Peyer's patch (tissue), 4 donors: ENCODE data around the gene CDA. TPM values are rescaled to one million over a fixed set of nuclear protein-coding genes. Genes with fewer than 3 reads are reported as not detected.

ENCODE experiments used
- DNase-seq, 3 donors: peaks; one replicate each; pipeline ENCODE4 v3.0.0-alpha.2; 2017 to 2019
- H3K27ac ChIP-seq, 4 donors: fragments of 200-600 bp; sonication (generic); one replicate each; pipeline ENCODE4 v1.5.1; 2016 to 2019
- H3K27me3 ChIP-seq, 2 donors: fragments of 200-600 bp; sonication (generic); one replicate each; pipeline ENCODE4 v1.5.1; 2019
- H3K36me3 ChIP-seq, 3 donors: fragments of 200-600 bp; sonication (generic); one replicate each; pipeline ENCODE4 v1.5.1; 2016 to 2019
- H3K4me1 ChIP-seq, 4 donors: fragments of 200-600 bp; sonication (generic); one replicate each; pipeline ENCODE4 v1.5.1; 2016 to 2019
- H3K4me3 ChIP-seq, 4 donors: fragments of 200-600 bp; sonication (generic); 1 replicate in 3 of 4; 2 replicates in 1 of 4; pipeline ENCODE4 v1.5.1; 2016 to 2019; ENCODE audit warnings: mild to moderate bottlenecking in 1 of 4
- H3K9me3 ChIP-seq, 4 donors: fragments of 200-600 bp; sonication (generic); one replicate each; pipeline ENCODE4 v1.5.1; 2016 to 2019; ENCODE audit warnings: mild to moderate bottlenecking in 1 of 4
- POLR2A ChIP-seq, 2 donors: fragments of 450-650 bp; IDR thresholded peaks; one replicate each; pipeline ENCODE4 v1.5.1; 2017; ENCODE audit warnings: antibody characterized with exemption in 2 of 2, mild to moderate bottlenecking in 2 of 2, moderate library complexity in 2 of 2
- total RNA-seq, 4 donors: library from RNA; depleted of rRNA; stranded (reverse); fragments of >200 nt; gene quantifications; one replicate each; pipeline ENCODE4 v1.1.0, GENCODE V29; 2016
- TF ChIP-seq, protein P1 (sequence below), 6 experiments: fragments of 450-650 bp in 4 of 6; fragments of 200-600 bp in 2 of 6; sonication (generic) in 1 of 6; IDR thresholded peaks; one replicate each; pipeline ENCODE4 v1.5.1; 2017 to 2019; ENCODE audit warnings: antibody characterized with exemption in 6 of 6, mild to moderate bottlenecking in 3 of 6, moderate library complexity in 1 of 6

The CDA gene
- total RNA-seq, 4 donors from 2014 or later = 33.9 to 47.1 (median 39.1) TPM; not detected in 1

DNA sequence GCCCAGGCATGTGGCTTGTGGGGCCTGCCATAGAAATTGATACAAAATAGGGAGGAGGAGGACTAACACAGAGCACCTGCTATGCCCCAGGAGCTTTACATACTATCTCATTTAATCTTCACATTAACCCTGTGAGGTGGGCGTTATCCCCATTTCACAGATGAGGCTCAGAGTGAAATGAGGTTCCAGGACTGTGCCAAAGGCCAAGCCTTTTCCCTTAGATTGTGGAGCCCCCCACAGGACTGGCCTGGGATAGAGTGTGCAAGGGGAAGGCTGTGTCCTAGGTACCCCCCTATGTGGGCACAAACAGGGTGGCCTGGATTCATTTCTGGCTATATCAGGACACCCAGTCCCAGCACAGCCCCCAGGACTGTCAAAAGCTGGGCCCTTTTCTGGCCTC is 74.5 kb downstream of the CDA start:
- no peaks in the 10 kb centered on the region for H3K27me3 ChIP-seq
- no peak for DNase-seq
- no peak overlapping the region for H3K4me3 ChIP-seq
- peaks cover 0 to 2% (median 0%) of the 10 kb centered on the region in 3 donors for H3K36me3 ChIP-seq
- TF ChIP-seq, protein P1, sequence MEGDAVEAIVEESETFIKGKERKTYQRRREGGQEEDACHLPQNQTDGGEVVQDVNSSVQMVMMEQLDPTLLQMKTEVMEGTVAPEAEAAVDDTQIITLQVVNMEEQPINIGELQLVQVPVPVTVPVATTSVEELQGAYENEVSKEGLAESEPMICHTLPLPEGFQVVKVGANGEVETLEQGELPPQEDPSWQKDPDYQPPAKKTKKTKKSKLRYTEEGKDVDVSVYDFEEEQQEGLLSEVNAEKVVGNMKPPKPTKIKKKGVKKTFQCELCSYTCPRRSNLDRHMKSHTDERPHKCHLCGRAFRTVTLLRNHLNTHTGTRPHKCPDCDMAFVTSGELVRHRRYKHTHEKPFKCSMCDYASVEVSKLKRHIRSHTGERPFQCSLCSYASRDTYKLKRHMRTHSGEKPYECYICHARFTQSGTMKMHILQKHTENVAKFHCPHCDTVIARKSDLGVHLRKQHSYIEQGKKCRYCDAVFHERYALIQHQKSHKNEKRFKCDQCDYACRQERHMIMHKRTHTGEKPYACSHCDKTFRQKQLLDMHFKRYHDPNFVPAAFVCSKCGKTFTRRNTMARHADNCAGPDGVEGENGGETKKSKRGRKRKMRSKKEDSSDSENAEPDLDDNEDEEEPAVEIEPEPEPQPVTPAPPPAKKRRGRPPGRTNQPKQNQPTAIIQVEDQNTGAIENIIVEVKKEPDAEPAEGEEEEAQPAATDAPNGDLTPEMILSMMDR (IDR thresholded peaks at IDR 0.05) = no peak
- no peak for TF ChIP-seq POLR2A (IDR thresholded peaks at IDR 0.05)
- H3K9me3 ChIP-seq = no peaks in the 10 kb centered on the region
- no peak overlapping the region for H3K27ac ChIP-seq
- H3K4me1 ChIP-seq = peaks cover 0 to 17% (median 0%) of the 10 kb centered on the region in 4 donors

DNA sequence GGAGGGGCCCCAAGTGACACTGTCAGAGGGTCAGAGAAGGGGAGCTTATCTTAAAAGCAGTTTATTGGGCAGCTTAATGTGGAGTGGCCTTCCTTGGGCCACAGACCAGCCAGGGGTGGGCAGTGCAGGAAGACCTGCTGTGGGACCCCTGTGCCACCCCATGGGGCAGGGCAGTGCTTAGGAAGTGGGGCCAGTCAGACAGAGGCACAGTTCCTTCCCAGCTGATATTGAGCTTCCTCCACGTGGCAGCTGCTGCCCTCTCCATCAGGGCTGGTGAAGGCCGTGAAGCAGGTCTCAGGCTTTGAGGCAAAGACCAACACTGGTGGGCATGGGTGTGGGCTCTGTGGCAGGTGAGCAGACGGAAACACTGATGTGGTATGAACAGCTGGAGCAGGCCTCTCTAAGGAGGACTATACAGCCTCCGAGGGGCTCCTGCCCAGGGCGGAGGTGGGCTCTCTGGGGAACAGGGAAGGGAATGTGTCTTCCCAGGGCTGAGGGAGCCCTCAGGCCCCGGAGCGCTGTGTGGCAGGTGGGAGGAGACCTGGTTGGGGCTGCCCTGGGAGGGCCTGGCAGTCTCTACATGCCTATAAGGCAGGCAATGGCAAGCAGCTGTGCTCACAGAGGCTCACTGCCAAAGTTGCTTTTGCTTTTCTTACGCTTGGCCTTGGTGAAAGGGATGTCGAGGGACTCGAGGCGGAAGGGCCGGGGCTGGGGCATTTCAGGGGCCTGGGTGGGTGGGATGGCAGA is 75.2 kb downstream of the CDA start:
- TF ChIP-seq, protein P1 (IDR thresholded peaks at IDR 0.05) = no peak
- TF ChIP-seq POLR2A (IDR thresholded peaks at IDR 0.05) = no peak
- Histone ChIP-seq H3K9me3 (no peaks in the 10 kb centered on the region), H3K4me1 (peaks cover 0 to 17% (median 0%) of the 10 kb centered on the region in 4 donors), H3K27me3 (no peaks in the 10 kb centered on the region), H3K36me3 (no peaks in the 10 kb centered on the region), H3K27ac (no peak overlapping the region), H3K4me3 (no peak overlapping the region)
- DNase-seq = no peak

DNA sequence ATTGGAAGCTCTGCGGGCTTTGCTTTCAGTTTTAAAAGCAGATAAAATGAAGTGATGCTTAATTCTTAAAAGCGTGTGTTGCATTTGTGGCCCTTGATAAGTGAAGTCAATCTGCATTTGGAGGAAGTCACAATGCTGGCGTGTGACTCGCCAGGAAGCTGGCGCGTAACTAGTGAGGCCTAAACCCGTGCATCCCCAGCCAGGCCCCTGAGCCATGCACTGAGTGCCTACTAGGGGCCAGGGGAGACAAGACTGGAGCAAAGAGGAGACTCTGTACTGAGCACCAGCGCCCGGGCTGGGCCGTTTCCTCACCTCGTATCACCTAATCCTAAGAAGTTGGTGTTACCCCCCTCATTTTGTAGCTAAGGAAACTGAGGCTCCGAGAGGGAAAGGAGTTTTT is 76.8 kb downstream of the CDA start:
- DNase-seq = no peak
- H3K36me3 ChIP-seq = no peaks in the 10 kb centered on the region
- H3K9me3 ChIP-seq = no peaks in the 10 kb centered on the region
- no peak for TF ChIP-seq POLR2A (IDR thresholded peaks at IDR 0.05)
- no peak overlapping the region for H3K4me3 ChIP-seq
- no peaks in the 10 kb centered on the region for H3K27me3 ChIP-seq
- H3K27ac ChIP-seq = peak overlapping the region in 2 of 4 donors; percentile 12 to 19
- peaks cover 0 to 5% (median 0%) of the 10 kb centered on the region in 4 donors for H3K4me1 ChIP-seq

DNA sequence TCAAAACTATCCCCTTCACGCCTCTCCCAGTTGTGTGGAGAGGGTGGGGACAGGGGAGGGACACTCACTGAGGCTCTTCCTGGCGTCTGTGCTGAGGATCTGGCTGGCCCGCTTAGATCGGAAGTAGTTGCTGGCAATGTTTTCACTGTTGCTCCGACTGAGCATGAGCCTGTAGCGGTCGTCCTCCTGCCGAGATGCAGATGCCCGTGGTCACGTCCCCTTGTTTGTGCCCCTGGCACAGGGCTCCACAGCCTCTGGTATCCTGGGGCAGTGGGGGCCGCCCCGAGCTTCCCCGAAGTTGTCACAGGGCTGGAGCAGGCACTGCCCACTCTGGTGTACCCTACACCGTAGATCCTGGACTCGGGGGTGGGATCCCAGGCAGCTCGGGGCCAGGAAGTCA is 77.2 kb downstream of the CDA start:
- Histone ChIP-seq H3K9me3 (no peaks in the 10 kb centered on the region), H3K4me1 (peaks cover 0 to 5% (median 0%) of the 10 kb centered on the region in 4 donors), H3K27me3 (no peaks in the 10 kb centered on the region), H3K4me3 (no peak overlapping the region), H3K27ac (peak overlapping the region in 2 of 4 donors; percentile 12 to 19), H3K36me3 (no peaks in the 10 kb centered on the region)
- DNase-seq = no peak
- no peak for TF ChIP-seq POLR2A (IDR thresholded peaks at IDR 0.05)
- TF ChIP-seq, protein P1 (IDR thresholded peaks at IDR 0.05) = no peak

DNA sequence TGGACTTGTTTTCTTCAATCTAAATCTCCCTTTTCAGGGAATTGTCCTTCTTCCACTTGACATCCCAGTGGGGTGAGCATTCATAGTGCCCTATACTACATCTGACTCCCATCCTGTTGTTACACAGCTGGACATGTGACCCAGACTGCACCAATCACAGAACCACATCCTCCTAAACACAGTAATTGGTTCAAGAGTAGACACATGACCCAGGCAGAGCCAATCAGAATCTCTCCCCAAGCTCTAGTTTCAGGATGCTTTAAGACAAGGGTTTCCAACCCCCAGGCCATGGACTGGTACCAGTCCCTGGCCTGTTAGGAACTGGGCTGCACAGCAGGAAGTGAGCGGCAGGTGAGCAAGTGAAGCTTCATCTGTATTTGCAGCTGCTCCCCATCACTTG is 77.9 kb downstream of the CDA start:
- Histone ChIP-seq H3K27me3 (no peaks in the 10 kb centered on the region), H3K27ac (no peak overlapping the region), H3K4me1 (peaks cover 0 to 4% (median 0%) of the 10 kb centered on the region in 4 donors), H3K9me3 (no peaks in the 10 kb centered on the region), H3K36me3 (no peaks in the 10 kb centered on the region), H3K4me3 (no peak overlapping the region)
- TF ChIP-seq POLR2A (IDR thresholded peaks at IDR 0.05) = no peak
- TF ChIP-seq, protein P1 (IDR thresholded peaks at IDR 0.05) = no peak
- no peak for DNase-seq

Other genes with a start within 250 kb of the CDA start
- 10 to 100 TPM; 18.2 to 89.7 (median 75.1) TPM for gene CAMK2N1, start 102.9 kb upstream of the CDA start, total RNA-seq
- 10 to 100 TPM in 3 of 4 donors, 1 to 10 TPM in 1; 5.8 to 42.9 (median 28.7) TPM for gene MUL1, start 80.9 kb upstream of the CDA start, total RNA-seq
- gene FAM43B, start 36.5 kb upstream of the CDA start, total RNA-seq = not detected
- gene PINK1, start 44.4 kb downstream of the CDA start, total RNA-seq = 10 to 100 TPM; 71.8 to 96.1 (median 89.4) TPM
- gene DDOST, start 72.3 kb downstream of the CDA start, total RNA-seq = 100 to 1,000 TPM in 3 of 4 donors, 10 to 100 TPM in 1; 44.6 to 145 (median 126) TPM
- 10 to 100 TPM in 1 of 4 donors, 1 to 10 TPM in 2, under 1 TPM in 1; 0.80 to 10.3 (median 2.2) TPM for gene KIF17, start 128.9 kb downstream of the CDA start, total RNA-seq
- gene SH2D5, start 143.6 kb downstream of the CDA start, total RNA-seq = not detected
- gene HP1BP3, start 198.2 kb downstream of the CDA start, total RNA-seq = 1,000 to 10,000 TPM in 1 of 4 donors, 100 to 1,000 TPM in 3; 259 to 1,144 (median 287) TPM